HepG2 (cell line): ENCODE measurements around the gene TSEN54. TPM values are rescaled to one million over a fixed set of nuclear protein-coding genes. Genes with fewer than 3 reads are reported as not detected.

Source experiments
- MTF1 ChIP-seq: sonication (generic); formaldehyde crosslinking; IDR thresholded peaks from 2 replicates; pipeline ENCODE4 v1.5.0; 2020; ENCODE audit warnings: missing genetic modification reagents
- POGK ChIP-seq: sonication (generic); formaldehyde crosslinking; conservative IDR thresholded peaks from 2 replicates; pipeline ENCODE4 v1.8.0; 2022; ENCODE audit warnings: mild to moderate bottlenecking, moderate library complexity, missing genetic modification reagents
- SKIL ChIP-seq: sonication (generic); formaldehyde crosslinking; IDR thresholded peaks from 2 replicates; pipeline ENCODE4 v1.8.0; 2022; ENCODE audit warnings: missing genetic modification reagents, mild to moderate bottlenecking, moderate library complexity, borderline replicate concordance
- YY1 ChIP-seq: IDR thresholded peaks from 2 replicates; pipeline ENCODE4 v1.6.1; 2011; ENCODE audit warnings: low read length, low read depth, moderate library complexity, mild to moderate bottlenecking; ENCODE audit not compliant: insufficient read depth, insufficient replicate concordance
- ZC3H4 ChIP-seq: sonication (generic); formaldehyde crosslinking; IDR thresholded peaks from 2 replicates; pipeline ENCODE4 v1.4.0; 2020; ENCODE audit warnings: missing genetic modification reagents, borderline replicate concordance
- ZMAT5 ChIP-seq: sonication (generic); formaldehyde crosslinking; IDR thresholded peaks from 2 replicates; pipeline ENCODE4 v1.5.0; 2020; ENCODE audit warnings: mild to moderate bottlenecking, low read depth, missing genetic modification reagents, borderline replicate concordance
- ZNF225 ChIP-seq: sonication (generic); formaldehyde crosslinking; IDR thresholded peaks from 2 replicates; pipeline ENCODE4 v1.4.0; 2020; ENCODE audit warnings: mild to moderate bottlenecking, missing genetic modification reagents
- ZNF296 ChIP-seq: sonication (generic); formaldehyde crosslinking; conservative IDR thresholded peaks from 2 replicates; pipeline ENCODE4 v1.5.0; 2020; ENCODE audit warnings: mild to moderate bottlenecking, missing genetic modification reagents
- ZNF816 ChIP-seq: sonication (generic); formaldehyde crosslinking; IDR thresholded peaks from 2 replicates; pipeline ENCODE4 v1.8.0; 2022; ENCODE audit warnings: missing genetic modification reagents, mild to moderate bottlenecking, borderline replicate concordance
- polyA plus RNA-seq, 8 experiments: library from polyadenylated mRNA; depleted of rRNA in 3 of 8; stranded (reverse) in 7 of 8; unstranded in 1 of 8; fragments of >200 nt; fragmentation: Illumina TruSeq in 4 of 8; extraction: Trizol in 4 of 8; gene quantifications; 2 replicates each; pipeline versions ENCODE4 v1.2.1 to v1.2.3, GENCODE V29; 2011 to 2016; ENCODE audit warnings: low read depth in 4 of 8, missing spikeins in 1 of 8, mixed read lengths in 1 of 8; ENCODE audit not compliant: insufficient read depth in 1 of 8
- total RNA-seq, 5 experiments: library from RNA; depleted of rRNA; stranded (reverse); fragments of >200 nt; fragmentation: Illumina TruSeq; extraction: Trizol; gene quantifications; 2 replicates each; pipeline ENCODE4 v1.2.3, GENCODE V29; 2016; ENCODE audit warnings: low read depth in 1 of 5
- TF ChIP-seq, protein P1 (sequence below): sonication (generic); formaldehyde crosslinking; IDR thresholded peaks from 2 replicates; pipeline ENCODE4 v1.9.0; 2022; ENCODE audit warnings: missing genetic modification reagents, mild to moderate bottlenecking, borderline replicate concordance
- TF ChIP-seq, protein P2 (sequence below): sonication (generic); formaldehyde crosslinking; IDR thresholded peaks from 2 replicates; pipeline ENCODE4 v1.4.0; 2020; ENCODE audit warnings: mild to moderate bottlenecking, missing genetic modification reagents

Gene TSEN54
- total and polyA plus RNA-seq, 2 of the 13 experiments (the other 11 are each of a cell fraction or from before 2014, with no cell fraction given), result 62.9 to 63.3 TPM

DNA sequence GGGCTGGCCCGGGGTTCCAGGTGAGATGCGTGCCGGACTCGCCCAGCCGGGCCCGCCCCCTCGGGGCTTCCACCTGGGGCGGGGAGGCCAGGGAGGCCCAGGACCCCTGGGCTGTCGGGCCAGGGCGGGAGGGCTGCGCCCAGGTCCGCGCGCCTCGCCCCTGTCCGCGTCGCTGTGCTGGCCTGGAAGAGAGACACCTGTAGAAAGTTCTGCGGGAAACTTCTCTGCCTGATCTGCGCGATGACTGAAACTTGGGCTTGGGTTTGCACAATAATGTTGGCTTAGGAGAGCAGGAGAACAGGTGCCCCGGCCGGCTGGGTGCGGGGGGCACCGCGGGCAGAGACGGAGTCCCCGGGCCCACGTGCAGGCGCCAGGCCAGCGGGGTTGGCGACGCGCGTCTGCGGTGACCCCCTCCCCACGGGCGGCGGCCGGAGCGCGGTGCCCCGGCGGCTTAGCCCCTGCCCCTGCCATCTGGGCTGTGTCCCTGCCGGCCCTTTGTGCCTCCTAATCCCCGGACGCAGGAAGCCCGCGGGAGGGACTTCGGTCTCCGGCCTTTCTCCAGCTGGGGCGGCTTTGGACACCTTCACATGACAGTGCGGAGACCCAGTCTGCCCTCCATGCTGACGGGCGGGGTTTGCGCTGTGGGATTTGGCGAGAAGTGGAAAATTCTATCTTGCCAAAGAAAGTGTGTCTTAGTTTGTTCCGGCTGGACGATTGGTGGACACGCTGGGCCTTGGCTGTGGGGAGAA lies 9.7 kb downstream of the TSEN54 start (continued):
- TF ChIP-seq ZNF816, result no peak
- TF ChIP-seq ZMAT5 (CRISPR knock-in tag), result no peak
- TF ChIP-seq, protein P1, sequence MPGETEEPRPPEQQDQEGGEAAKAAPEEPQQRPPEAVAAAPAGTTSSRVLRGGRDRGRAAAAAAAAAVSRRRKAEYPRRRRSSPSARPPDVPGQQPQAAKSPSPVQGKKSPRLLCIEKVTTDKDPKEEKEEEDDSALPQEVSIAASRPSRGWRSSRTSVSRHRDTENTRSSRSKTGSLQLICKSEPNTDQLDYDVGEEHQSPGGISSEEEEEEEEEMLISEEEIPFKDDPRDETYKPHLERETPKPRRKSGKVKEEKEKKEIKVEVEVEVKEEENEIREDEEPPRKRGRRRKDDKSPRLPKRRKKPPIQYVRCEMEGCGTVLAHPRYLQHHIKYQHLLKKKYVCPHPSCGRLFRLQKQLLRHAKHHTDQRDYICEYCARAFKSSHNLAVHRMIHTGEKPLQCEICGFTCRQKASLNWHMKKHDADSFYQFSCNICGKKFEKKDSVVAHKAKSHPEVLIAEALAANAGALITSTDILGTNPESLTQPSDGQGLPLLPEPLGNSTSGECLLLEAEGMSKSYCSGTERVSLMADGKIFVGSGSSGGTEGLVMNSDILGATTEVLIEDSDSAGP (CRISPR knock-in tag), result 0 out of 2 replicates have a peak, but pooled peaks have one; percentile 64
- TF ChIP-seq ZNF296 (CRISPR knock-in tag), result no peak
- peak; percentile 73; the same call in 1 of the 2 replicates for TF ChIP-seq POGK
- no peak for TF ChIP-seq YY1
- TF ChIP-seq SKIL (CRISPR knock-in tag), result no peak
- no peak for TF ChIP-seq ZC3H4 (CRISPR knock-in tag)
- no peak for TF ChIP-seq MTF1 (CRISPR knock-in tag)
- 0 out of 2 replicates have a peak, but pooled peaks have one; percentile 20 for TF ChIP-seq ZNF225 (CRISPR knock-in tag)
- TF ChIP-seq, protein P2, sequence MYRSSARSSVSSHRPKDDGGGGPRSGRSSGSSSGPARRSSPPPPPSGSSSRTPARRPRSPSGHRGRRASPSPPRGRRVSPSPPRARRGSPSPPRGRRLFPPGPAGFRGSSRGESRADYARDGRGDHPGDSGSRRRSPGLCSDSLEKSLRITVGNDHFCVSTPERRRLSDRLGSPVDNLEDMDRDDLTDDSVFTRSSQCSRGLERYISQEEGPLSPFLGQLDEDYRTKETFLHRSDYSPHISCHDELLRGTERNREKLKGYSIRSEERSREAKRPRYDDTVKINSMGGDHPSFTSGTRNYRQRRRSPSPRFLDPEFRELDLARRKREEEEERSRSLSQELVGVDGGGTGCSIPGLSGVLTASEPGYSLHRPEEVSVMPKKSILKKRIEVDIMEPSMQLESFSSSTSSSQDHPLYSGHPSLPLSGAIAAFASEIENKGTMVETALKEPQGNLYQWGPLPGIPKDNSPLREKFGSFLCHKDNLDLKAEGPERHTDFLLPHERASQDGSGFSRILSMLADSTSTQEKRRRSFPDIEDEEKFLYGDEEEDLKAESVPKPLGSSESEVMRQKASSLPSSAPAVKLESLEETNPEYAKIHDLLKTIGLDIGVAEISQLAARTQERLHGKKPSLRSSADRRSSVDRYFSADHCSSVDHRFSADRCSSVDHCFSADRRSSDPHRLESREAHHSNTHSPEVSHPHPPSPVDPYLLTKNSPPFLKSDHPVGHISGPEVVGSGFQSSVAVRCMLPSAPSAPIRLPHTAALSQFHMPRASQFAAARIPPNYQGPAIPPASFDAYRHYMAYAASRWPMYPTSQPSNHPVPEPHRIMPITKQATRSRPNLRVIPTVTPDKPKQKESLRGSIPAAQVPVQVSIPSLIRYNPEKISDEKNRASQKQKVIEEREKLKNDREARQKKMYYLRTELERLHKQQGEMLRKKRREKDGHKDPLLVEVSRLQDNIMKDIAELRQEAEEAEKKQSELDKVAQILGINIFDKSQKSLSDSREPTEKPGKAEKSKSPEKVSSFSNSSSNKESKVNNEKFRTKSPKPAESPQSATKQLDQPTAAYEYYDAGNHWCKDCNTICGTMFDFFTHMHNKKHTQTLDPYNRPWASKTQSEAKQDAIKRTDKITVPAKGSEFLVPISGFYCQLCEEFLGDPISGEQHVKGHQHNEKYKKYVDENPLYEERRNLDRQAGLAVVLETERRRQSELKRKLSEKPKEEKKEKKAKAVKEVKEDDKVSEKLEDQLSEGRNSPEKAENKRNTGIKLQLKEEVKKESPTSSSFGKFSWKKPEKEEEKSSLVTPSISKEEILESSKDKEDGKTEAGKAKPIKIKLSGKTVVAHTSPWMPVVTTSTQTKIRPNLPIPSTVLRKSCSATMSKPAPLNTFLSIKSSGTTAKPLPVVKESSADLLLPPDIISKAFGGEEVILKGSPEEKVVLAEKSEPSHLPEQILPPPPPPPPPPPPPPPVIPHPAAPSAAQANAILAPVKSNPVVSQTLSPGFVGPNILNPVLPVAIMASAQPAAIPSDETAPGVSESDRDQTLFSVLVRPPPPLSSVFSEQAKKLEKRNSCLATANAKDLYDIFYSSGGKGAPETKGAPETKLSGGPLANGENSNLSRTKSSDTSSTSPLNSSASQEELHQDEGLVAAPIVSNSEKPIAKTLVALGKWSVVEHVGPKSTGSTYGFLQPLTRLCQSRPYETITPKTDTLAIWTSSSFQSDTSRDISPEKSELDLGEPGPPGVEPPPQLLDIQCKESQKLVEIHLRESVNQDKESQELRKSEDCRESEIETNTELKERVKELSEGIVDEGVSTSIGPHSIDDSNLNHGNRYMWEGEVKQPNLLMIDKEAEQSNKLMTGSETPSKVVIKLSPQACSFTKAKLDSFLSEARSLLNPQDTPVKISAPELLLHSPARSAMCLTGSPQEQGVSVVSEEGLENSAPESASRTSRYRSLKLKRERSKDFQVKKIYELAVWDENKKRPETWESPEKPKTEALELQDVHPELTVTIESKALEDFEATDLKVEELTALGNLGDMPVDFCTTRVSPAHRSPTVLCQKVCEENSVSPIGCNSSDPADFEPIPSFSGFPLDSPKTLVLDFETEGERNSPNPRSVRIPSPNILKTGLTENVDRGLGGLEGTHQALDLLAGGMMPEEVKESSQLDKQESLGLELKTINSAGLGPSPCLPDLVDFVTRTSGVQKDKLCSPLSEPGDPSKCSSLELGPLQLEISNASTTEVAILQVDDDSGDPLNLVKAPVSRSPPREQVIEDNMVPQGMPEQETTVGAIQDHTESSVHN (CRISPR knock-in tag), result no peak
